Karpas-422 (cell line): ENCODE results near the gene ALPI. TPM values are rescaled to one million over a fixed set of nuclear protein-coding genes. Genes with fewer than 3 reads are reported as not detected.

Experiments
- DNase-seq: peaks from one replicate; pipeline ENCODE4 v3.0.0-alpha.2; 2015
- H2AFZ ChIP-seq: fragments of 200-600 bp; sonication (generic); 2 replicates; pipeline ENCODE4 v1.6.1; 2014; ENCODE audit warnings: antibody characterized with exemption, low read length, mixed read lengths
- H3K27ac ChIP-seq: fragments of 200-600 bp; sonication (generic); 2 replicates; pipeline ENCODE4 v1.5.1; 2014; ENCODE audit warnings: mild to moderate bottlenecking, low read length, moderate library complexity
- H3K27me3 ChIP-seq: fragments of 200-600 bp; sonication (generic); 2 replicates; pipeline ENCODE4 v1.6.1; 2014; ENCODE audit warnings: low read length, mixed read lengths
- H3K36me3 ChIP-seq: fragments of 200-600 bp; sonication (generic); 2 replicates; pipeline ENCODE4 v1.6.1; 2014; ENCODE audit warnings: low read length, mixed read lengths; ENCODE audit not compliant: insufficient read depth
- H3K4me1 ChIP-seq: fragments of 200-600 bp; sonication (generic); 2 replicates; pipeline ENCODE4 v1.6.1; 2014; ENCODE audit warnings: mild to moderate bottlenecking, low read length, mixed read lengths
- H3K4me2 ChIP-seq: fragments of 200-600 bp; sonication (generic); 2 replicates; pipeline ENCODE4 v1.6.1; 2014; ENCODE audit warnings: low read length, low read depth, mild to moderate bottlenecking; ENCODE audit not compliant: poor library complexity, severe bottlenecking
- H3K4me3 ChIP-seq: fragments of 200-600 bp; sonication (generic); 2 replicates; pipeline ENCODE4 v1.5.1; 2014; ENCODE audit warnings: mild to moderate bottlenecking, antibody characterized with exemption, low read length, mixed read lengths
- H3K79me2 ChIP-seq: fragments of 200-600 bp; sonication (generic); 2 replicates; pipeline ENCODE4 v1.6.1; 2014; ENCODE audit warnings: mild to moderate bottlenecking, low read length, mixed read lengths
- H3K9ac ChIP-seq: fragments of 200-600 bp; sonication (generic); 2 replicates; pipeline ENCODE4 v1.6.0; 2014; ENCODE audit warnings: low read length
- H3K9me2 ChIP-seq: fragments of 200-600 bp; sonication (generic), shearing (Covaris generic); replicated peaks from 2 replicates; pipeline ENCODE4 v1.6.0; 2014; ENCODE audit warnings: mild to moderate bottlenecking, low read length, moderate library complexity; ENCODE audit not compliant: insufficient read depth
- H3K9me3 ChIP-seq: fragments of 300-700, 200-600 bp; sonication (generic); 2 replicates; pipeline ENCODE4 v1.6.1; 2014; ENCODE audit warnings: low read length, mixed read lengths
- H4K20me1 ChIP-seq: fragments of 200-600 bp; sonication (generic); 2 replicates; pipeline ENCODE4 v1.6.1; 2014; ENCODE audit warnings: mild to moderate bottlenecking, antibody characterized with exemption, low read length, low read depth; ENCODE audit not compliant: insufficient read depth
- total RNA-seq: library from RNA; depleted of rRNA; stranded (reverse); fragments of >200 nt; shearing (Covaris generic); gene quantifications from 2 replicates; pipeline ENCODE4 v1.2.3, GENCODE V29; 2014; ENCODE audit warnings: low replicate concordance

The ALPI gene
- total RNA-seq, 1 experiment from 2014 or later = not detected

DNA sequence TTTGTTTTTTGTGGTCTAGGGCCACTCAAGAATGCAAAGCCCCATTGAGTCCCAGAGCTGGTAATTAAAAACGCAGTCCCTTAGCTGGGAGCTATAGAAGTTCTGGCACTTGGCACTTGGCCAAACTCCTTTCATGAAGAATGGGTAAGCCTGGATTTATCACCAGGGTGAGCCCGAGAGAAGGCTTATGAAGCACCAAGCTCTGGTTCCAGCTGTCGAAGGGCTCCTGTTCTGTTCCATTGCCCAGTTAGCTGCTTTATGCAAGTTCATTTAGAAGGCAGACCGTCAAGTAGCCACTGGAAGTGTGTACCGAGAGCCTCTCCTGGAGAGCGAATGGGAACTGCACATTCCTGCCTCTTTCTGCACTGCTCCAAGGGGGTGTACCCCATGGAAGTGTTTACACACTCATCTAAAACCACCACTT lies 17.5 kb downstream of the ALPI start:
- Histone ChIP-seq H3K4me3 (no peak overlapping the region), H3K4me2 (no peak overlapping the region), H3K27me3 (no peaks in the 10 kb centered on the region), H3K36me3 (no peaks in the 10 kb centered on the region), H3K9me3 (no peaks in the 10 kb centered on the region), H3K9ac (no peak overlapping the region), H4K20me1 (no peaks in the 10 kb centered on the region), H3K27ac (no peak overlapping the region), H3K4me1 (no peaks in the 10 kb centered on the region), H2AFZ (no peak overlapping the region), H3K9me2 (no peaks in the 10 kb centered on the region), H3K79me2 (no peaks in the 10 kb centered on the region)
- no peak for DNase-seq

GRCh38 chr2:232476045-232476444 lies 20.1 kb downstream of the ALPI start:
- Histone ChIP-seq H3K4me3 (no peak overlapping the region), H3K36me3 (no peaks in the 10 kb centered on the region), H3K9me3 (no peaks in the 10 kb centered on the region), H3K27ac (no peak overlapping the region), H3K79me2 (no peaks in the 10 kb centered on the region), H3K4me1 (no peaks in the 10 kb centered on the region), H3K27me3 (no peaks in the 10 kb centered on the region), H3K4me2 (no peak overlapping the region), H2AFZ (no peak overlapping the region), H4K20me1 (no peaks in the 10 kb centered on the region), H3K9me2 (no peaks in the 10 kb centered on the region), H3K9ac (no peak overlapping the region)
- DNase-seq = no peak

DNA sequence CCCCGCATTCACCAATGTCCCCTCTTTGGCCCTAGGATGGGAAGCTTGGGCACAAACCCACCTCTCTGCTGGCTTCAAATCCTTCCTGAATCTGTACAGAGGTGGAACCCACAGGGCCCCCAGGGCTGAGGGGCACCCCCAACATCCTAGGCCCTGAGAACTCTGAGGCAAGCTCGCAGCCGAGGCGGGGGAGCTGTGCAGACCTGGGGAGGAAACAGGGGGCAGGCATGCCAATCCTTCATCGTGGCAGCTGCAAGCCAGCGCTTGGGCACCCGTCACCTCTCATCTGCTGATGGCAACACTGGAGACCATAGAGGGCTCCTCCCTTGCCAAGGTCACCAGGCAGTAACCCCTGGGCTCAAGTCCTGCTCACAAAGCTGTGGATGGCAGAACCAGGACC lies 20.8 kb downstream of the ALPI start:
- H3K27me3 ChIP-seq = no peaks in the 10 kb centered on the region
- no peaks in the 10 kb centered on the region for H3K4me1 ChIP-seq
- H2AFZ ChIP-seq = no peak overlapping the region
- no peak overlapping the region for H3K9ac ChIP-seq
- no peak overlapping the region for H3K4me3 ChIP-seq
- H3K79me2 ChIP-seq = no peaks in the 10 kb centered on the region
- H3K9me2 ChIP-seq = no peaks in the 10 kb centered on the region
- no peak overlapping the region for H3K4me2 ChIP-seq
- no peaks in the 10 kb centered on the region for H3K9me3 ChIP-seq
- no peaks in the 10 kb centered on the region for H3K36me3 ChIP-seq
- H4K20me1 ChIP-seq = no peaks in the 10 kb centered on the region
- no peak overlapping the region for H3K27ac ChIP-seq
- no peak for DNase-seq

DNA sequence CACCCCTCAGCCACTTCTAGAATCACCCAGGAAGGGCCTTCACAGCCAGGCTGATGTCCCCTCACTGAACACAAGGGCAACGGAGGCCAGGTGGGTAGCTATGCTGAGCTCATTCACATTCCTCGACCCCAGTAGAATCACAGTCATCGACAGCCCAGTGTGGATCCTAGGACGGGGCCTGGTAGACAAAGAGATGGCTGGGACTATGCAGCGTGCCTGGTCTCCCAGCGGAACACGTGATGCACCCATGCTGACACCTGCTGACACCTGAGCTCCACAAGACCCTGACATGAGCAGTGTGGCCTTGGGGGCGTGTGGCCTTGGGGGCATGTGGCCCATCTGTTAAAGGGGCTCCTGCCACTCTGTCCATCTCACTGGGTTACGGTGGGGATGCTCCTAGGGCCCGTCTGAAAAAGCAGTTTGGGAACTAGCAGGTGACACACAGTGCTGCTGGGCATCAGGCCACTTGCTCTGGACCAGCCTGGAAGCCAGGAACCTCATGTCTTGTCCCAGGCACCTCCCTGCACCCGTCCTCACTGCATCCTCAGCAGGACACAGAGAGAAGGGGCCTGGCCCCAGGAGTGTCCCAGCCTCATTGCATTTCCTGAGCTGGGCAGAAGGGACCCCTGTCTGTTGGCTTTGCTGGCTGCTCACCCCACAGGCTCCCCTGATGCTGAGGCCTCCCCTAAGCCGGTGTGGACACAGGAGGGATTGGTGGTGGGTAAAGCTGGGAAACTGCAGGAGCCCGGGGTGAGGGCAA lies 22.0 kb downstream of the ALPI start:
- DNase-seq = no peak

DNA sequence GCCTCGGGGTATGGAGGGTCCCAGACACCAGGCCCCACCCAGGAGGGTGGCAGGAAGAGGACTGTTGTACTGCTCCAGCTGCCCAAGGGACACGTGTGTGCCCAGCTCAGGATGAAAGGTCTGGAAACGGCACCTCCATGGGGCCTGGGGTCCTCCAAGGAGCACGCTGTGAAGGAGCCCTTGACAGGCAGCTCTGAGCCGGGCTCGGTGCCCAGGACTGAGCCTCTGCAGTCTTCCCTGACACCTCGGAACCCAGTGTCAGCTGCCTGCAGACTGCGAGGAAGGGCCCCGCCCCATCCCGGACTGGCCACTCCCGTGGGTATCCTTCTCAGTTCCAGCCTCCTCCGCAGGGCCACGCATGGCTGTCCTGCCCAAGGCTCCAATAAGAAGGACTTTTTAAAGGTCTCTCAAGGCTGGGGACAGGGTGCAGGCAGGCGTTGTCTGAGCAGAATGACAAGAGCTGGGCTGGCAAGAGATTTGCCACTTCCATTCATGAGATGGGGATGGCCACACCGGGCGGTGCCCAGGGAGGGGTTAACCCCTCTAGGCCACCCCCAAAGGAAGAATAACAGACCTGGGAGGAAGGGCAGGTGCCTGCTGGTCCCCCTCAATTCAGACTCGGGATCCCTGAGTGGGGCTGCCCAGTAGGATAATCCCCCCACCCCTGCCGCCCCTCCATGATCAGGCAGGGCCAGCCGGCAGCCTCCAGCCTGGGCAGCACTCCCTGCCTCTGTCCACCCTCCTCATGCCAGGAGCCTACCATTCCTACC lies 22.8 kb downstream of the ALPI start:
- no peak for DNase-seq
- Histone ChIP-seq H3K4me2 (no peak overlapping the region), H3K9me2 (no peaks in the 10 kb centered on the region), H3K9ac (no peak overlapping the region), H4K20me1 (no peaks in the 10 kb centered on the region), H2AFZ (no peak overlapping the region), H3K9me3 (no peaks in the 10 kb centered on the region), H3K4me1 (no peaks in the 10 kb centered on the region), H3K4me3 (no peak overlapping the region), H3K27ac (no peak overlapping the region), H3K27me3 (no peaks in the 10 kb centered on the region), H3K79me2 (no peaks in the 10 kb centered on the region), H3K36me3 (no peaks in the 10 kb centered on the region)

More for the DNA sequence above, 22.0 kb downstream of the ALPI start:
- H3K9ac ChIP-seq = no peak overlapping the region
- no peaks in the 10 kb centered on the region for H3K27me3 ChIP-seq
- H3K9me3 ChIP-seq = no peaks in the 10 kb centered on the region
- no peaks in the 10 kb centered on the region for H3K79me2 ChIP-seq
- no peaks in the 10 kb centered on the region for H3K9me2 ChIP-seq
- no peak overlapping the region for H3K27ac ChIP-seq
- H3K36me3 ChIP-seq = no peaks in the 10 kb centered on the region
- no peaks in the 10 kb centered on the region for H3K4me1 ChIP-seq
- no peak overlapping the region for H3K4me2 ChIP-seq
- H4K20me1 ChIP-seq = no peaks in the 10 kb centered on the region
- H2AFZ ChIP-seq = no peak overlapping the region
- no peak overlapping the region for H3K4me3 ChIP-seq

- H3K27me3 ChIP-seq = no peaks in the 10 kb centered on the region
- no peaks in the 10 kb centered on the region for H3K9me3 ChIP-seq
- no peak overlapping the region for H3K27ac ChIP-seq
- no peak overlapping the region for H3K9ac ChIP-seq
- H3K36me3 ChIP-seq = no peaks in the 10 kb centered on the region
- no peaks in the 10 kb centered on the region for H3K79me2 ChIP-seq
- no peak overlapping the region for H3K4me3 ChIP-seq
- no peak overlapping the region for H3K4me2 ChIP-seq
- no peaks in the 10 kb centered on the region for H3K4me1 ChIP-seq
- H2AFZ ChIP-seq = no peak overlapping the region
- DNase-seq = no peak
- no peaks in the 10 kb centered on the region for H3K9me2 ChIP-seq
- H4K20me1 ChIP-seq = no peaks in the 10 kb centered on the region
Observed at GRCh38 chr2:232479341-232480200, 23.6 kb downstream of the ALPI start.

DNA sequence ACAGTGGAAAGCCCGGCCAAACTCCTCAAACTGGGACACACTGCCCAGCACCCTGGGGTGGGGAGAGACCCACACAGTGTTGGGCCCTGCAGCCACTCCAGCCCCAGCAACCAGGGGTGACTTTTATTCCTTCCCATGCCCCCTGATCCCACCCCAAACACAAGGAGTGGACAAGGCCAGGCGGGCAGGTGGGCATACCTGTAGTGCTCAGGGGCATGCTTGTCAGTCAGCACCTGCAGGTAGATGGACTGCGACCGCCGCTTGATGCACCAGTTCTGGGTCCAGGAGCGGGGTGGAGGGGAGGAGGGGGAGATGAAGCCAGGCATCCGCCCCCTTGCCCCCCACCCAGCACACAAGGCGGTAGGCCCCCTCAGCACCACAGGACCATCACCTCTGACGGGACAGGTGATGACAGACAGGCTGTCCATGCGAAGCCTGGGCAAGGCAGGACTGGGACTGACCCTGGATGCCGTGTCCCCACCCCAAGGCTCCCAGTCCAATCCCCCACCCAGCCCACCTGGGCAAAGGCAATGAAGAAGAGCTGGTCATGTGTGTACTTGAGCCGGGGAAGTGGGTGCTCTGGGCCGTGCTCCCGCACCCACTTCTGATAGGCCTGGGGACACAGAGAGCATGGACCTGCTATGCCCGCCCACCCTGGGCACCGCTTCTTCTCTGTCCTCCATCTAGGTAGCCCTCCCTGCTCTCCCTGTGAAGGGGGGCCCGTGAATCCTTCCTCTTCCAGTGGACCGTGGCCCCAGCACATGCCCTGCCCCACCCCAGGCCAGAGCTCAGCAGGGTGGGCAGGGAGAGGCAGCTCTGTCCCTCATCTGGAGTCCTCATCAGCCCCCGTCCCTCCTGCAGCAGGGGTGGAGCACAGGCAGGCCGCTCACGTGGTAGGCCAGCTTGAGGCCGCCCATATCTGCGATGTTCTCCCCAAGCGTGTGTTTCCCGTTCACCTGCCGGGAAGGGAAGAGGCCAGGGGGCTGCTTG lies 24.5 kb downstream of the ALPI start:
- no peak for DNase-seq
- H2AFZ ChIP-seq = no peak overlapping the region
- no peaks in the 10 kb centered on the region for H4K20me1 ChIP-seq
- no peak overlapping the region for H3K4me3 ChIP-seq
- no peak overlapping the region for H3K9ac ChIP-seq
- no peaks in the 10 kb centered on the region for H3K36me3 ChIP-seq
- H3K9me3 ChIP-seq = no peaks in the 10 kb centered on the region
- H3K27ac ChIP-seq = no peak overlapping the region
- no peaks in the 10 kb centered on the region for H3K79me2 ChIP-seq
- no peaks in the 10 kb centered on the region for H3K9me2 ChIP-seq
- H3K27me3 ChIP-seq = no peaks in the 10 kb centered on the region
- H3K4me1 ChIP-seq = no peaks in the 10 kb centered on the region
- H3K4me2 ChIP-seq = no peak overlapping the region
